MM.1S (cell line): ENCODE data around the gene BCAT1.

Source experiments
- EZH2 ChIP-seq: fragments of 300-600 bp; sonication (generic); optimal IDR thresholded peaks from 2 replicates; pipeline ENCODE3; 2017; ENCODE audit warnings: low read depth, mild to moderate bottlenecking, antibody characterized with exemption, low read length, mixed read lengths
- EZH2phosphoT487 ChIP-seq: fragments of 300-600 bp; sonication (generic); IDR thresholded peaks from 2 replicates; pipeline ENCODE4 v1.6.1; 2018; ENCODE audit warnings: antibody characterized with exemption, low read length
- TF ChIP-seq, protein P1 (sequence below): fragments of 300-600 bp; sonication (generic); IDR thresholded peaks from 2 replicates; pipeline ENCODE4 v1.5.1; 2016; ENCODE audit warnings: antibody characterized with exemption, low read length, mixed read lengths

GRCh38 chr12:24915501-24915900 lies 33.4 kb downstream of the BCAT1 start:
- TF ChIP-seq, protein P1, sequence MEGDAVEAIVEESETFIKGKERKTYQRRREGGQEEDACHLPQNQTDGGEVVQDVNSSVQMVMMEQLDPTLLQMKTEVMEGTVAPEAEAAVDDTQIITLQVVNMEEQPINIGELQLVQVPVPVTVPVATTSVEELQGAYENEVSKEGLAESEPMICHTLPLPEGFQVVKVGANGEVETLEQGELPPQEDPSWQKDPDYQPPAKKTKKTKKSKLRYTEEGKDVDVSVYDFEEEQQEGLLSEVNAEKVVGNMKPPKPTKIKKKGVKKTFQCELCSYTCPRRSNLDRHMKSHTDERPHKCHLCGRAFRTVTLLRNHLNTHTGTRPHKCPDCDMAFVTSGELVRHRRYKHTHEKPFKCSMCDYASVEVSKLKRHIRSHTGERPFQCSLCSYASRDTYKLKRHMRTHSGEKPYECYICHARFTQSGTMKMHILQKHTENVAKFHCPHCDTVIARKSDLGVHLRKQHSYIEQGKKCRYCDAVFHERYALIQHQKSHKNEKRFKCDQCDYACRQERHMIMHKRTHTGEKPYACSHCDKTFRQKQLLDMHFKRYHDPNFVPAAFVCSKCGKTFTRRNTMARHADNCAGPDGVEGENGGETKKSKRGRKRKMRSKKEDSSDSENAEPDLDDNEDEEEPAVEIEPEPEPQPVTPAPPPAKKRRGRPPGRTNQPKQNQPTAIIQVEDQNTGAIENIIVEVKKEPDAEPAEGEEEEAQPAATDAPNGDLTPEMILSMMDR, result no peak
- TF ChIP-seq EZH2 (no peak), EZH2phosphoT487 (no peak)
